K562 (cell line): Measurements from ENCODE around the gene SLC30A7. TPM values are rescaled to one million over a fixed set of nuclear protein-coding genes. Genes with fewer than 3 reads are reported as not detected.
A peak's percentile ranks its signal among the peaks of the same experiment; 100 is the strongest.

ENCODE experiments used
- ASH1L ChIP-seq: fragments of 450-650 bp; IDR thresholded peaks from 2 replicates; pipeline ENCODE4 v1.6.1; 2018; ENCODE audit warnings: borderline replicate concordance, mild to moderate bottlenecking, low read depth; ENCODE audit not compliant: partially characterized antibody
- CEBPG ChIP-seq, 3 experiments: fragments of 200-800 bp in 1 of 3; sonication (Bioruptor generic) in 1 of 3; sonication (generic) in 1 of 3; formaldehyde crosslinking in 1 of 3; IDR thresholded peaks in 2 of 3; conservative IDR thresholded peaks in 1 of 3; 2 replicates each; pipeline versions ENCODE4 v1.6.1 to v1.8.0; 2016 to 2022; ENCODE audit warnings: missing compliant biosample characterization in 2 of 3, missing genetic modification characterization in 2 of 3, mild to moderate bottlenecking in 1 of 3, missing genetic modification reagents in 1 of 3
- ELF2 ChIP-seq: fragments of 250-450 bp; sonication (Bioruptor Pico); IDR thresholded peaks from 2 replicates; pipeline ENCODE4 v1.5.0; 2021; ENCODE audit warnings: mild to moderate bottlenecking
- RBM22 ChIP-seq: fragments of 200-400 bp; formaldehyde crosslinking; IDR thresholded peaks from 2 replicates; pipeline ENCODE4 v1.6.1; 2018; ENCODE audit warnings: low read length, low read depth; ENCODE audit not compliant: poor library complexity, severe bottlenecking
- RERE ChIP-seq: sonication (generic); formaldehyde crosslinking; IDR thresholded peaks from 2 replicates; pipeline ENCODE4 v1.8.0; 2023; ENCODE audit warnings: missing genetic modification reagents, mild to moderate bottlenecking, borderline replicate concordance
- polyA plus RNA-seq, 8 experiments: library from polyadenylated mRNA; depleted of rRNA in 4 of 8; stranded (reverse) in 5 of 8; unstranded in 3 of 8; fragments of >200 nt; fragmentation: Nextera tagmentation in 2 of 8; fragmentation: Illumina TruSeq in 1 of 8; extraction: Ambion mirVana in 2 of 8; extraction: Trizol in 1 of 8; gene quantifications; 2 replicates each; pipeline versions ENCODE4 v1.2.1 to v1.2.3, GENCODE V29; 2011 to 2014; ENCODE audit warnings: inconsistent platforms in 1 of 8, missing spikeins in 1 of 8
- total RNA-seq, 7 experiments: library from RNA; depleted of rRNA in 6 of 7; stranded (reverse); fragments of >200 nt in 6 of 7; fragmentation: Illumina TruSeq in 2 of 7; extraction: Trizol in 2 of 7; gene quantifications; 2 replicates each; pipeline versions ENCODE4 v1.2.1 to v1.2.3, GENCODE V29; 2011 to 2021; ENCODE audit warnings: low replicate concordance in 1 of 7

Gene SLC30A7
- total and polyA plus RNA-seq, 9 of the 15 experiments (the other 6 are each of a cell fraction or from before 2014, with no cell fraction given): 3.5 to 17.1 (median 7.2) TPM

GRCh38 chr1:100943533-100943932, 47.6 kb downstream of the SLC30A7 start (continued):
- TF ChIP-seq RERE (CRISPR knock-in tag) (no peak), RBM22 (no peak), CEBPG (CRISPR knock-in tag; IDR thresholded peaks at IDR 0.05) (no peak), CEBPG (tag; conservative IDR thresholded peaks at IDR 0.05 in 1 of 2, IDR thresholded peaks at IDR 0.05 in 1 of 2) (peak; percentile 69 to 75), ELF2 (CRISPR knock-in tag) (no peak), ASH1L (no peak)
